NCI-H1092 (cell line): ENCODE data around the gene COG7.
A peak's percentile ranks its signal among the peaks of the same experiment; 100 is the strongest.
"Not testable (repeated sequence)": the region's sequence is repeated elsewhere in the genome, so short reads cannot be mapped to it uniquely, and the experiment has no call there.

Source experiments
- DNase-seq: peaks from one replicate; lab custom pipeline; 2025; lab: John Stamatoyannopoulos, UW

COG7 gene

GRCh38 chr16:23469814-23470213 is 16.8 kb upstream of the COG7 start:
- DNase-seq: no peak

DNA sequence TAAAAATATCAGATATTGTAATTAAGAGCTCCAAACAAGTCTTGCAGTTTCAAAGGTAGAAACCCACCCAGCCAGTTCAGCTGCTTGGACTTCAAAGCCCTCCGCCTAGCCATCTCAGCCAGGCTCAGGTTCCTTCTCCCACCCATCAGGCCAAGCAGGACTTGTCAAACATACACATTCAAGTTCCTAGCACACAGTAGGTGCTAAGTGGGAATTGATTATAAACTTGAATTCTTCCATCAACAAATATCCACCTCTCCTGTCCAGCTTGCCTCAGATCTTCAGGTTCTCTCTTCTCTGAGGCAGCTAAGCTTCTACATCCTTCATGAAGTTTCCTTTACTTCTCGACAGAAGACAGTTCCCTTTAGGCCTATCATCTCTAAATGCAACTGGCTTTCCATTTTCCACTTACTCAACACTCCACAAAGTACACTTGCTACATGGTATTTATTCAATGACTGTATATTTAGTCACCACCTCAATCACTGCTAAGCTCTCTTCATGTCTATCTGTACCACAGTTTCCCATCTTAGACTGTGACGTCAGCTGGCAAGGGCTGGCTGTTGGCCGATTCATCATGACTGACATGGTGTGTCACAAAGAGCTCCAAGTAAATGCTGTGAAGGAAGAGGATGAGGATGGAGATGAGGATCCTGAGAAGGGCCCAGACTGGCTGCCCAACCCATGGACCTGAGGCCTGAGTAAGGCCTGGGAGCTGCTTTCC is 13.3 kb upstream of the COG7 start:
- no peak for DNase-seq

- no peak for DNase-seq
Measured at GRCh38 chr16:23465179-23465578, 12.2 kb upstream of the COG7 start.

DNA sequence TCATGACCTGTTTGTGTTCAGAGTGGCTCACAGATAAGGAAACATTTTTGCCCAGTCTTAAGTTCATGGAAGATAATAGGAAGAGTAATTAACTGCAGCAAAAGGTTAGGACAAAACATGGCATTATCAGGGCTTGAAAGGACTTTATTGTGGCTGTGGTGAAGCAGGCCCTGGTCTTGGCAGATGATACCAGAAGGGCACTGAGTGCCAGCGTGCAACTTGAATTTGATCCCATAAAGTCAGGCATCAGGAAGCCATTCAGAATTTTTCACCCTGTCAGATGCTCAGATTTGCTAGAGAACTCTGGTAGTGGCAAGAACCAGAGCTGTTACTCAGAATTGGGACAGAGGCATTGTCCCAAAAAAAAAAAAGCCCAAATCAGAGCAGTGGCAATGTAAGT is 11.2 kb upstream of the COG7 start:
- no peak for DNase-seq

GRCh38 chr16:23462994-23463393 is 10.0 kb upstream of the COG7 start:
- not testable (repeated sequence) for DNase-seq

GRCh38 chr16:23453338-23454052 is 506 bp upstream of the COG7 start:
- DNase-seq: no peak

DNA sequence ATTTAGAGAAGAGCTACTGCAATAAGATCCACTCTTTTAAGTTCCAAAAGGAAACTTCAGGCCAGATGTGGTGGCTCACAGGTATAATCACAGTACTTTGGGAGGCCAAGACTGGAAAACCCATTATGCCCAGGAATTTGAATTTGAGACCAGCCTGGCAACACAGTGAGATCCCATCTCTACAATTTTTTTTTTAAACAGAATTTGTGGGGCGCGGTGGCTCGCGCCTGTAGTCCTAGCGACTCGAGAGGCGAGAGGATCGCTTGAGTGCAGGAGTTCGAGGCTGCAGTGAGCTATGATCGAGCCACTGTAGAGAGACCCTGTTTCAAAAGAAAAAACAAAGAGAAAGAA is 793 bp downstream of the COG7 start:
- no peak for DNase-seq

DNA sequence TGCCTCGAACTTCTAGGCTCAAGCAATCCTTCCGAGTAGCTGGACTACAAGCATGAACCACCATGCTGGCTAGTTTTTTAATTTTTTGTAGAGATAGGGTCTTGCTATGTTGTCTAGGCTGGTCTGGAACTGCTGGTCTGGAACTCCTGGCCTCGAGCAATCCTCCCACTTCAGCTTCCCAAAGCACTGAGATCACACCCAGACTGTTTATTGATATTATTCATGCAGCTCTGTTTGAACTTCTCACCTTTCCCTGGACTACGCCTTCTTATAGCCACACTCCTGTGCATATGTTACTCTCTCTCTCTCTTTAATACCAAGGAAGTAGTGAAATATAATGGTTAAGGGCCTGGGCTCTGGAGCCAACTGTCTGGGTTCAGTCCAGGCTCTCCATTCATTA is 4.6 kb downstream of the COG7 start:
- no peak for DNase-seq

GRCh38 chr16:23437542-23437941 is 15.4 kb downstream of the COG7 start:
- DNase-seq: not testable (repeated sequence)

DNA sequence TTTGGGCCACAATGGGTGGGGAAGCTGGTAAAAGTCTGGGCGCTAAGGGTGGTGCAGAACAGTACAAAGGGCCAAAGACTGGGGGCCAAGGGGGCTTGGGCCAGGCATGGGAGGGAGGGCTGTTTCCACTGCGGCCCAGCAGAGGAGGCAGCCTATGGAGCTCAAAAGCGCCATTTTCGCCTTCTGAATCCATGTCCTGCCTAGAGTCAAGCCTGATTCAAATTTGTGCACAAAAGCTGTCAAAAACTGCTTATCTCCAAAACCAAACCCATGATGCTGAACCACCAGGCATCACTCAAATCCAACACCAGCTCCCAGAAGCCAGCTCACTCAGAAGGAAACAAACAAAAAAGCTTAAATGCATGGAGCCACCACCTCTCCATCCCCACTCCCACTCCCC is 16.0 kb downstream of the COG7 start:
- DNase-seq: no peak

DNA sequence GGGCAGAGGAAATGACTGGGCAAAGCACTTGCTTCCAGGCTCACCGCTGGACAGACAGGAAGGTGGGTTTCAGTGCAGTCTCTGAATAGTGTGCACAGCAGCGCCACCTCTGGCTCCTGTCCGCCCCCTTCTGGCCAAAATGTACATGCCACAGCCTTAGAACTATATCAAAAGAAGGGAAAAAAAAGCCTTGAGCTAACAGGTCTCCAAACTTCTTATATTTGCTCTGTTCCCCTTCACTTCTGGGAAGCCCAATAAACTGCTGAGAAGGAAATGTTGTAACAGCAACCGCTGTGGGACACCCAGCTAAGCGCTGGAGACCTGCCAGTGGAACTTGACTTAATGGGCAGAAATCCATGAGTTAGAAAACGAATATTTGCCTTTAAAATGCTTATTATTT is 17.5 kb downstream of the COG7 start:
- peak; percentile 37 for DNase-seq

GRCh38 chr16:23434380-23434779 is 18.6 kb downstream of the COG7 start:
- peak; percentile 53 for DNase-seq

- DNase-seq: no peak
Measured at GRCh38 chr16:23433261-23433920, 19.6 kb downstream of the COG7 start.

GRCh38 chr16:23432176-23433128 is 20.5 kb downstream of the COG7 start:
- no peak for DNase-seq

GRCh38 chr16:23428351-23428750 is 24.6 kb downstream of the COG7 start:
- no peak for DNase-seq

- no peak for DNase-seq
Measured at GRCh38 chr16:23424292-23424958, 28.6 kb downstream of the COG7 start.

- no peak for DNase-seq
Measured at GRCh38 chr16:23423496-23424049, 29.4 kb downstream of the COG7 start.

GRCh38 chr16:23420011-23420410 is 33.0 kb downstream of the COG7 start:
- no peak for DNase-seq

DNA sequence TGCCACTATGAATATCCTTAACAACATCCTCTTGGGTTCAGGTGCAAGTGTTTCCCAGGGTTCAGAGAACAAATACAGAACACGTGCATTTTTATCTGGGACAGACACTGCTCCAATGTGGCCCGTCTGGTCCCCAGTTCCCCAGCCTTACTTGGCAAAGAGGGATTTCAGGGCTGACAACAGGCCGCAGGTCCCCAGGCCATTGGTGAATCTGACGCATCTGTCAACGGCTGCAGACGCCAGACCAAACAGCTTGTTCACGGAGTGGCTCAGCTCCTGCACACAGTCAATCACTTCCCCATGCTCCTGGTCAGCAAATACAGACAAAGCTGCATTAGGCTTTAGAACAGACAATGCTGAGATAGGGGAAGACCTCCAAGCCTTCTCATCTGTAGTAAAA is 36.2 kb downstream of the COG7 start:
- no peak for DNase-seq

GRCh38 chr16:23414731-23415130 is 38.3 kb downstream of the COG7 start:
- DNase-seq: no peak

DNA sequence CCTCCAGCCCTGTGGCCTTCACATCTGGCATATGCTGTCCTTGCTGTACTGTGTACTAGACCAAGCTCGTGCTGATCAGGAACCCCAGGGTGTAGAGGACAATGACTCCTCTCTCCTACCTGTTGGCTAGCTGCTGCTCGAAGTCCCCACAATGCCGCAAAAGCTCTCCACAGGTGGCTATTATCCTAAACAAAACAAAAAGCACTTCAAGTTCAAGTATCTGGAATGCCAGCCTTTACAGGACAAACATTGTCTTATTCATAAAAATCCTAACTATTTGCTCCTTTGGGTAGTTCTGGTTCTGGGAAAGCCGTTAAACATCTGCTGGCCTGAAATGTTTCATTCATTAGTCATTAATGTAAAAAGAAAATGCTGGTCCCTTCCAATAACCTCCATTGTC is 42.8 kb downstream of the COG7 start:
- DNase-seq: no peak
